HL-60 (cell line): Measurements from ENCODE around the gene SF3B1.

ENCODE experiments used
- CTCF ChIP-seq: IDR thresholded peaks from one replicate; pipeline ENCODE4 v1.5.1; 2011; ENCODE audit warnings: low read length, control low read depth, inconsistent platforms; ENCODE audit not compliant: insufficient read depth
- POLR2AphosphoS5 ChIP-seq: IDR thresholded peaks from 2 replicates; pipeline ENCODE4 v1.6.1; 2012; ENCODE audit warnings: low read depth

GRCh38 chr2:197416268-197416667 is 18.6 kb downstream of the SF3B1 start:
- TF ChIP-seq CTCF, result no peak
- TF ChIP-seq POLR2AphosphoS5, result no peak
